ENCODE measurements around the gene THBS2.

DNA sequence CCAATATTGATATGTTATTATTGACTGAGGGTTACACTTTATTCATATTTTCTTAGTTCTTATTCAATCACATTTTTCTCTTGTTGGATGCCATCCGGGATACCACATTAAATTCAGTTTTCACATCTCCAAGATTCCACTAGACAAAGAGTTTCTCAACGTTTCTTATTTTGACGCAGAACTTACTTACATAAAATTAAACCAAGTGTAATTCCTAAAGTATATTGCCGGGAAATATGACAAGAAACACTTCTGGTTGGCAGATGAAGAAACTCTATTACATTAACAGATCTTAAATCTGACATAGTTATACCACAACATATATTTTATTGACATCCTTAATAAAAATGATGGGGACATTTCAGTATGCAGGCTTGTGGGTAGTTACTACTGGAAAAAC lies 47.3 kb upstream of the THBS2 start:
- TF ChIP-seq, protein P1, sequence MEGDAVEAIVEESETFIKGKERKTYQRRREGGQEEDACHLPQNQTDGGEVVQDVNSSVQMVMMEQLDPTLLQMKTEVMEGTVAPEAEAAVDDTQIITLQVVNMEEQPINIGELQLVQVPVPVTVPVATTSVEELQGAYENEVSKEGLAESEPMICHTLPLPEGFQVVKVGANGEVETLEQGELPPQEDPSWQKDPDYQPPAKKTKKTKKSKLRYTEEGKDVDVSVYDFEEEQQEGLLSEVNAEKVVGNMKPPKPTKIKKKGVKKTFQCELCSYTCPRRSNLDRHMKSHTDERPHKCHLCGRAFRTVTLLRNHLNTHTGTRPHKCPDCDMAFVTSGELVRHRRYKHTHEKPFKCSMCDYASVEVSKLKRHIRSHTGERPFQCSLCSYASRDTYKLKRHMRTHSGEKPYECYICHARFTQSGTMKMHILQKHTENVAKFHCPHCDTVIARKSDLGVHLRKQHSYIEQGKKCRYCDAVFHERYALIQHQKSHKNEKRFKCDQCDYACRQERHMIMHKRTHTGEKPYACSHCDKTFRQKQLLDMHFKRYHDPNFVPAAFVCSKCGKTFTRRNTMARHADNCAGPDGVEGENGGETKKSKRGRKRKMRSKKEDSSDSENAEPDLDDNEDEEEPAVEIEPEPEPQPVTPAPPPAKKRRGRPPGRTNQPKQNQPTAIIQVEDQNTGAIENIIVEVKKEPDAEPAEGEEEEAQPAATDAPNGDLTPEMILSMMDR (IDR thresholded peaks at IDR 0.05; ENCODE audit: low read depth, low read length), result no peak
- TF ChIP-seq POLR2A (IDR thresholded peaks at IDR 0.05; ENCODE audit: extremely low read depth, insufficient read length), result no peak
- TF ChIP-seq, protein P2, sequence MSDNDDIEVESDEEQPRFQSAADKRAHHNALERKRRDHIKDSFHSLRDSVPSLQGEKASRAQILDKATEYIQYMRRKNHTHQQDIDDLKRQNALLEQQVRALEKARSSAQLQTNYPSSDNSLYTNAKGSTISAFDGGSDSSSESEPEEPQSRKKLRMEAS (IDR thresholded peaks at IDR 0.05; ENCODE audit: low read depth, low read length), result no peak

All from NB4 (cell line).